ENCODE data around the gene CFP. TPM values are rescaled to one million over a fixed set of nuclear protein-coding genes. Genes with fewer than 3 reads are reported as not detected.

The CFP gene
- polyA plus RNA-seq, 1 donor from 2014 or later: 4.8 TPM

GRCh38 chrX:47633689-47634590 is 4.2 kb upstream of the CFP start:
- Histone ChIP-seq H3K36me3 (ENCODE audit: insufficient read depth, low read length) (no peaks in the 10 kb centered on the region), H3K4me3 (ENCODE audit: low read length) (no peak overlapping the region), H3K4me2 (ENCODE audit: low read length) (no peak overlapping the region), H3K9me2 (ENCODE audit: insufficient read depth, low read length) (no peaks in the 10 kb centered on the region), H3F3A (ENCODE audit: insufficient read depth, low read length, poor library complexity, severe bottlenecking) (no peaks in the 10 kb centered on the region), H3K79me2 (replicated peaks; ENCODE audit: insufficient read depth, low read length) (no peaks in the 10 kb centered on the region), H3K9me3 (ENCODE audit: low read length) (no peaks in the 10 kb centered on the region), H2AFZ (ENCODE audit: low read depth, low read length) (no peak overlapping the region), H3K27ac (ENCODE audit: low read length) (no peak overlapping the region), H3K9ac (ENCODE audit: low read length) (no peak overlapping the region), H3K27me3 (ENCODE audit: insufficient read depth, low read depth, low read length) (no peaks in the 10 kb centered on the region), H4K20me1 (ENCODE audit: insufficient read depth) (no peaks in the 10 kb centered on the region)
- TF ChIP-seq SMC3 (conservative IDR thresholded peaks at IDR 0.05; ENCODE audit: poor library complexity): no peak
- no peak for TF ChIP-seq MXI1 (conservative IDR thresholded peaks at IDR 0.05; ENCODE audit: poor library complexity, severe bottlenecking)
- no peak for TF ChIP-seq EP300 (conservative IDR thresholded peaks at IDR 0.05; ENCODE audit: poor library complexity, severe bottlenecking)
- TF ChIP-seq EZH2 (IDR thresholded peaks at IDR 0.05; ENCODE audit: borderline replicate concordance, insufficient read depth, low read length, poor library complexity, severe bottlenecking): no peak
- no peak for TF ChIP-seq REST (IDR thresholded peaks at IDR 0.05; ENCODE audit: borderline replicate concordance)
- TF ChIP-seq POLR2AphosphoS5 (IDR thresholded peaks at IDR 0.05): no peak
- no peak for TF ChIP-seq TAF1 (IDR thresholded peaks at IDR 0.05; ENCODE audit: low read depth)
- TF ChIP-seq RAD21 (conservative IDR thresholded peaks at IDR 0.05): no peak
- TF ChIP-seq CTCF (IDR thresholded peaks at IDR 0.05; ENCODE audit: poor library complexity, severe bottlenecking): no peak

GRCh38 chrX:47632666-47633065 is 2.9 kb upstream of the CFP start:
- Histone ChIP-seq H3F3A (ENCODE audit: insufficient read depth, low read length, poor library complexity, severe bottlenecking) (no peaks in the 10 kb centered on the region), H3K27ac (ENCODE audit: low read length) (no peak overlapping the region), H3K9me2 (ENCODE audit: insufficient read depth, low read length) (no peaks in the 10 kb centered on the region), H3K9me3 (ENCODE audit: low read length) (no peaks in the 10 kb centered on the region), H3K27me3 (ENCODE audit: insufficient read depth, low read depth, low read length) (no peaks in the 10 kb centered on the region), H3K9ac (ENCODE audit: low read length) (no peak overlapping the region), H4K20me1 (ENCODE audit: insufficient read depth) (no peaks in the 10 kb centered on the region), H2AFZ (ENCODE audit: low read depth, low read length) (no peak overlapping the region), H3K36me3 (ENCODE audit: insufficient read depth, low read length) (no peaks in the 10 kb centered on the region), H3K79me2 (replicated peaks; ENCODE audit: insufficient read depth, low read length) (no peaks in the 10 kb centered on the region), H3K4me3 (ENCODE audit: low read length) (no peak overlapping the region), H3K4me2 (ENCODE audit: low read length) (no peak overlapping the region)
- TF ChIP-seq EP300 (conservative IDR thresholded peaks at IDR 0.05; ENCODE audit: poor library complexity, severe bottlenecking) (no peak), TAF1 (IDR thresholded peaks at IDR 0.05; ENCODE audit: low read depth) (no peak), POLR2AphosphoS5 (IDR thresholded peaks at IDR 0.05) (no peak), SMC3 (conservative IDR thresholded peaks at IDR 0.05; ENCODE audit: poor library complexity) (no peak), REST (IDR thresholded peaks at IDR 0.05; ENCODE audit: borderline replicate concordance) (no peak), CTCF (IDR thresholded peaks at IDR 0.05; ENCODE audit: poor library complexity, severe bottlenecking) (no peak), RAD21 (conservative IDR thresholded peaks at IDR 0.05) (no peak), EZH2 (IDR thresholded peaks at IDR 0.05; ENCODE audit: borderline replicate concordance, insufficient read depth, low read length, poor library complexity, severe bottlenecking) (no peak), MXI1 (conservative IDR thresholded peaks at IDR 0.05; ENCODE audit: poor library complexity, severe bottlenecking) (no peak)
